Left lung (tissue), 10 donors: ENCODE results near the gene SLF2. TPM values are rescaled to one million over a fixed set of nuclear protein-coding genes. Genes with fewer than 3 reads are reported as not detected.
A peak's percentile ranks its signal among the peaks of the same experiment; 100 is the strongest.

Experiments used
- ATAC-seq: fragments of 200-7000 bp; cut with Tn5 transposase; one replicate; pipeline ENCODE4 v1.9.1; 2020; ENCODE audit warnings: moderate library complexity
- DNase-seq, 4 donors: peaks; one replicate each; pipeline ENCODE4 v3.0.0-alpha.2; 2013 to 2020
- H3K27ac ChIP-seq, 2 donors: fragments of 200-600 bp; sonication (generic) in 1 of 2; one replicate each; pipeline versions ENCODE4 v1.5.0 to v1.8.0; 2020 to 2021
- H3K27me3 ChIP-seq, 2 donors: fragments of 200-600 bp; sonication (generic) in 1 of 2; one replicate each; pipeline versions ENCODE4 v1.5.0 to v1.8.0; 2020 to 2021
- H3K36me3 ChIP-seq, 2 donors: fragments of 200-600 bp; sonication (generic) in 1 of 2; one replicate each; pipeline versions ENCODE4 v1.5.0 to v1.8.0; 2020 to 2021
- H3K4me1 ChIP-seq, 2 donors: fragments of 200-600 bp; one replicate each; pipeline ENCODE4 v1.8.0; 2021
- H3K4me3 ChIP-seq, 2 donors: fragments of 200-600 bp; sonication (generic) in 1 of 2; one replicate each; pipeline versions ENCODE4 v1.5.0 to v1.8.0; 2020 to 2021; ENCODE audit warnings: mild to moderate bottlenecking in 1 of 2
- H3K9me3 ChIP-seq, 2 donors: fragments of 200-600 bp; sonication (generic) in 1 of 2; one replicate each; pipeline versions ENCODE4 v1.5.0 to v1.8.0; 2020 to 2021
- intact Hi-C, 2 donors: fragments of 100-400 bp; cut with DNase I; formaldehyde crosslinking; loops; one replicate each; pipeline versions ENCODE4 v1.11.2 to v1.14.2; 2022
- polyA plus RNA-seq, 6 donors: library from polyadenylated mRNA; unstranded; fragments of 120-200 nt; gene quantifications; one replicate each; pipeline ENCODE4 v1.2.1, GENCODE V29; 2013; ENCODE audit not compliant: insufficient read length in 6 of 6
- total RNA-seq, 2 donors: library from RNA; stranded (reverse); fragmentation: NEBNext Ultra II Directional; extraction: Animal tissue kit (Norgen Biotek cat#: 25700); gene quantifications; one replicate each; pipeline ENCODE4 v1.2.1, GENCODE V29; 2021
- TF ChIP-seq, protein P1 (sequence below), 2 donors: fragments of 200-600 bp; sonication (generic) in 1 of 2; IDR thresholded peaks; one replicate each; pipeline versions ENCODE4 v1.5.0 to v1.8.0; 2021; ENCODE audit warnings: antibody characterized with exemption in 2 of 2
- donor health status: DM: no; HTN: yes; CAD: no.
- donor health status: DM: no; HTN: no; CAD: no.

SLF2 gene
- total and polyA plus RNA-seq, 8 donors: 26.4 to 70.7 (median 60.4) TPM

DNA sequence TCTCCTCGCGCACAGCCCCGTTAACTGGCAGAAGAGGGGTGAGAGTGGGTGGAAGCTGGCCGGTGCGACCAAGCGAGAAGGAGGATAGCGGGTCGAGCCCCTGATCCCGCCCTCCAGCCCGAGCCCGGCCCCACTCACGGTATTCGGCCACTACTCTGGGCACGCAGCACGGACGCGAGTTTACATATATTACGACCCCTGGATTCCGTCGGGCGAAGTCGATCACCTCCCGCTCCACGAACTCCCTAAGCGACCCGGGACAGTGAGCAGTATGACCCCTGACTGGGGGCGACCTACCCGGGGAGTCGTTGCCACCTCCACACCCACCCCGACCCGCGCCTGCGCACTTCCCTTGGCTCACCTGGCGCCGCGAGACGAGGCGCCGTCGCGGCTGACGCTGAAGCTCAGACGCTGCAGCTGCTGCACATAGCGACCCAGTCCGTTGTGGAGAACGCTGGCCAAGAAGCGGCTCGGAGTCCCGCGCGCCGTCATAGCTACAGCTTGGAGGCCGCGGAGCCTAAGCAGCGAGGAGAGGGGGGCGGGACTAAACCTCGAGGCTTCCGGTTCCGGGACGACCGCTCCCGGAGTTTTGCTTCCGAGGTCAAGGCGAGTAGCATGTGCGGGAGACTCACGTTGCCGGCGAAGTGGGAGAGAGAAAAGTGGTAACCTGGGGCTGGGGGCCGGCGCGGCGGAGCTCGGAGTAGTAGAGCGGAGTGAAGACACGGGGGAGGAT lies 74.4 kb downstream of the SLF2 start, which contains the start of the genes MRPL43 and TWNK:
MRPL43 (minus strand) TSS at position 546 of the 733 bp plus-strand sequence; CDS start at position 492, 54 bp downstream.
TWNK (plus strand) TSS at position 592 of the 733 bp plus-strand sequence. CDS start 668 bp downstream, outside the sequence.
- TF ChIP-seq, protein P1, sequence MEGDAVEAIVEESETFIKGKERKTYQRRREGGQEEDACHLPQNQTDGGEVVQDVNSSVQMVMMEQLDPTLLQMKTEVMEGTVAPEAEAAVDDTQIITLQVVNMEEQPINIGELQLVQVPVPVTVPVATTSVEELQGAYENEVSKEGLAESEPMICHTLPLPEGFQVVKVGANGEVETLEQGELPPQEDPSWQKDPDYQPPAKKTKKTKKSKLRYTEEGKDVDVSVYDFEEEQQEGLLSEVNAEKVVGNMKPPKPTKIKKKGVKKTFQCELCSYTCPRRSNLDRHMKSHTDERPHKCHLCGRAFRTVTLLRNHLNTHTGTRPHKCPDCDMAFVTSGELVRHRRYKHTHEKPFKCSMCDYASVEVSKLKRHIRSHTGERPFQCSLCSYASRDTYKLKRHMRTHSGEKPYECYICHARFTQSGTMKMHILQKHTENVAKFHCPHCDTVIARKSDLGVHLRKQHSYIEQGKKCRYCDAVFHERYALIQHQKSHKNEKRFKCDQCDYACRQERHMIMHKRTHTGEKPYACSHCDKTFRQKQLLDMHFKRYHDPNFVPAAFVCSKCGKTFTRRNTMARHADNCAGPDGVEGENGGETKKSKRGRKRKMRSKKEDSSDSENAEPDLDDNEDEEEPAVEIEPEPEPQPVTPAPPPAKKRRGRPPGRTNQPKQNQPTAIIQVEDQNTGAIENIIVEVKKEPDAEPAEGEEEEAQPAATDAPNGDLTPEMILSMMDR (IDR thresholded peaks at IDR 0.05): no peak
- ATAC-seq: peak; percentile 96
- Histone ChIP-seq H3K27me3 (no peaks in the 10 kb centered on the region), H3K9me3 (no peaks in the 10 kb centered on the region), H3K36me3 (peaks cover 0 to 47% of the 10 kb centered on the region in 2 donors), H3K4me1 (peaks cover 14 to 33% of the 10 kb centered on the region in 2 donors), H3K27ac (peak within 1 kb of the TSS; percentile 34 to 79), H3K4me3 (peak within 1 kb of the TSS; percentile 73 to 92)
- intact Hi-C loops: no loop called here
- DNase-seq: peak; percentile 81 to 94 (median 84)

DNA sequence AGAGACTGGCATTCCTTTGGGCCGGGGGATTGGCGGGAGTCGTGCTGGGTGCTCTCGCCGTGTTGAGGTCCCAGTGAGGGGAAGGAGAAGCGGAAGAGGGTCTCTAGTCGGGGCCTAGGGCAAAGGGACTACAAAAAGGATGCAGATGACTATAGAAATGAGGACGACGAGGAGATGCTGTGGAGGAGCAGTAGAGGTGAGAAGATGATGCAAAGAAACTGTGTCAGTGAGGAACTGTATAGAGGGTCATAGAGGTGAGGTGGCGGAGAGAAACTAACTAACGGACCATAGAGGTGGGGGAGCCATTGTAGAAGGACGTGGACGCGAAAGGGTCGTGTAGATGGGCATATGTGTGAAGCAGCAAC lies 74.9 kb downstream of the SLF2 start:
- no peak for DNase-seq
- H3K4me3 ChIP-seq: peak overlapping the region; percentile 73 to 92
- H3K27me3 ChIP-seq: no peaks in the 10 kb centered on the region
- ATAC-seq: no peak
- intact Hi-C loops: no loop called here
- peak overlapping the region in 1 of 2 donors; percentile 79 for H3K27ac ChIP-seq
- H3K4me1 ChIP-seq: peaks cover 14 to 33% of the 10 kb centered on the region in 2 donors
- no peaks in the 10 kb centered on the region for H3K9me3 ChIP-seq
- TF ChIP-seq, protein P1 (IDR thresholded peaks at IDR 0.05): no peak
- H3K36me3 ChIP-seq: peaks cover 0 to 49% of the 10 kb centered on the region in 2 donors

DNA sequence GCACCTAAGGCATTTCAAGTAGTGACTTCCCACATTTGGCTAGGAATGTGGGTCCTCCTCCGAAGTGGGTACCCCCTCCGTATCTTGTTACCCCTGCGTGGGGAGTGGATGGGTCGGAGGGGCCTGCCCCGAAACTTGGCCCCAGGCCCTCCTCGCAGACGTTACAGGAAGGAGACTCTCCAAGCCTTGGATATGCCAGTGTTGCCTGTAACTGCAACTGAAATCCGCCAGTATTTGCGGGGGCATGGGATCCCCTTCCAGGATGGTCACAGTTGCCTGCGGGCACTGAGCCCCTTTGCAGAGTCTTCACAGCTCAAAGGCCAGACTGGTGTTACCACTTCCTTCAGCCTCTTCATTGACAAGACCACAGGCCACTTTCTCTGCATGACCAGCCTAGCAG lies 75.4 kb downstream of the SLF2 start:
- Histone ChIP-seq H3K9me3 (no peaks in the 10 kb centered on the region), H3K27ac (no peak overlapping the region), H3K27me3 (no peaks in the 10 kb centered on the region), H3K4me1 (peaks cover 14 to 33% of the 10 kb centered on the region in 2 donors), H3K4me3 (peak overlapping the region; percentile 73 to 92), H3K36me3 (peaks cover 0 to 49% of the 10 kb centered on the region in 2 donors)
- DNase-seq: no peak
- no peak for ATAC-seq
- TF ChIP-seq, protein P1 (IDR thresholded peaks at IDR 0.05): no peak
- intact Hi-C loops: no loop called here

DNA sequence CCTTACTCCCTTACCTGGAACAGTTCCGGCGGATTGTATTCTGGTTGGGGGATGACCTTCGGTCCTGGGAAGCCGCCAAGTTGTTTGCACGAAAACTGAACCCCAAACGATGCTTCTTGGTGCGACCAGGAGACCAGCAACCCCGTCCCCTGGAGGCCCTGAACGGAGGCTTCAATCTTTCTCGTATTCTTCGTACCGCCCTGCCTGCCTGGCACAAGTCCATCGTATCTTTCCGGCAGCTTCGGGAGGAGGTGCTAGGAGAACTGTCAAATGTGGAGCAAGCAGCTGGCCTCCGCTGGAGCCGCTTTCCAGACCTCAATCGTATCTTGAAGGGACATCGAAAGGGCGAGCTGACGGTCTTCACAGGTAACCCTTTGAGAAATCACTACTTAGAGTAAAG lies 76.3 kb downstream of the SLF2 start:
- Histone ChIP-seq H3K27ac (no peak overlapping the region), H3K4me3 (no peak overlapping the region), H3K36me3 (peaks cover 0 to 49% of the 10 kb centered on the region in 2 donors), H3K27me3 (no peaks in the 10 kb centered on the region), H3K4me1 (peaks cover 14 to 33% of the 10 kb centered on the region in 2 donors), H3K9me3 (no peaks in the 10 kb centered on the region)
- no peak for ATAC-seq
- DNase-seq: no peak
- intact Hi-C loops: no loop called here
- TF ChIP-seq, protein P1 (IDR thresholded peaks at IDR 0.05): no peak

DNA sequence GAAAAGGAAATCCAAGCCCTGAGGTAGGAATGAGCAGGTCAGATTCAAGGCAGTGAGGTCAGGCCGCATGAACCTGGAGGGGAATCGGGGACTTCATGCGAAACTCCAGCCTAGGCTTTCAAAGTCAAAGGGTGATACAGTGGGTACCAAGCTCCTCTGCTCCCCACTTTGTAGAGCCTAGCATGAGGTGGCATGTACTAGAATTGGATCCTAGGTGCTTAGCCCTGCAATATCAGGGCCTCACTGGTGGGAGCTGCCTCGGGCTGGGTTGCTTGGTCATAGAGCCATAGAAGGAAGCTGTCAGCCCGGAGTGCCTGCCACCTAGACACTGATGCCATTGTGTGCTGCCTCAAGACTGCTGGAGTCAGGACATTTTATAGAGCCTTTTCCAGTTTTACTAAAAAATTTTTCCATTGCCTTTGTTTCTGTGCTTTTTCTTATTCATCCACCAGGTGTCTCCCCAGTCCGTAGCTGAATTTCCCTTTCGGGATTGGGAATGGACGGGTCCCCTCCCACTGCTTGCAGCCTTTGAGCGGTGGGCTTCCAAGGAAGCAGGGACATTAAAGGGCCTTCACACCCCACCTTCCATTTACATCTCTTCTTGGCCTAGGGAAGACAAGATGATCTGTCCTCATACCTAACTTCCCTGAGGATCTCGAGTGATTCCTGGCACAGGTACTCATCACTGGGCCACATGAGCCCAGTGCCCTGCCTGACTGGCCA lies 81.4 kb downstream of the SLF2 start:
- peak in 2 of 4 donors; percentile 37 to 57 for DNase-seq
- TF ChIP-seq, protein P1 (IDR thresholded peaks at IDR 0.05): peak; percentile 47 to 64

More for the DNA sequence above, 81.4 kb downstream of the SLF2 start:
- H3K36me3 ChIP-seq: peaks cover 0 to 50% of the 10 kb centered on the region in 2 donors
- no peak overlapping the region for H3K27ac ChIP-seq
- peaks cover 6 to 30% of the 10 kb centered on the region in 2 donors for H3K4me1 ChIP-seq
- no peak for ATAC-seq
- intact Hi-C loops: no loop called here
- no peak overlapping the region for H3K4me3 ChIP-seq
- H3K9me3 ChIP-seq: no peaks in the 10 kb centered on the region
- H3K27me3 ChIP-seq: no peaks in the 10 kb centered on the region
